Renal pelvis (tissue), 4 donors: ENCODE measurements around the gene BRD4. TPM values are rescaled to one million over a fixed set of nuclear protein-coding genes. Genes with fewer than 3 reads are reported as not detected.
A peak's percentile ranks its signal among the peaks of the same experiment; 100 is the strongest.

Experiments used
- DNase-seq: peaks from one replicate; pipeline ENCODE4 v3.0.0-alpha.2; 2013
- polyA plus RNA-seq, 3 donors: library from polyadenylated mRNA; unstranded; fragments of 120-200 nt; gene quantifications; one replicate each; pipeline ENCODE4 v1.2.1, GENCODE V29; 2013; ENCODE audit not compliant: insufficient read length in 3 of 3

Gene BRD4
- polyA plus RNA-seq, 3 donors = 51.6 to 59.8 (median 58.6) TPM

DNA sequence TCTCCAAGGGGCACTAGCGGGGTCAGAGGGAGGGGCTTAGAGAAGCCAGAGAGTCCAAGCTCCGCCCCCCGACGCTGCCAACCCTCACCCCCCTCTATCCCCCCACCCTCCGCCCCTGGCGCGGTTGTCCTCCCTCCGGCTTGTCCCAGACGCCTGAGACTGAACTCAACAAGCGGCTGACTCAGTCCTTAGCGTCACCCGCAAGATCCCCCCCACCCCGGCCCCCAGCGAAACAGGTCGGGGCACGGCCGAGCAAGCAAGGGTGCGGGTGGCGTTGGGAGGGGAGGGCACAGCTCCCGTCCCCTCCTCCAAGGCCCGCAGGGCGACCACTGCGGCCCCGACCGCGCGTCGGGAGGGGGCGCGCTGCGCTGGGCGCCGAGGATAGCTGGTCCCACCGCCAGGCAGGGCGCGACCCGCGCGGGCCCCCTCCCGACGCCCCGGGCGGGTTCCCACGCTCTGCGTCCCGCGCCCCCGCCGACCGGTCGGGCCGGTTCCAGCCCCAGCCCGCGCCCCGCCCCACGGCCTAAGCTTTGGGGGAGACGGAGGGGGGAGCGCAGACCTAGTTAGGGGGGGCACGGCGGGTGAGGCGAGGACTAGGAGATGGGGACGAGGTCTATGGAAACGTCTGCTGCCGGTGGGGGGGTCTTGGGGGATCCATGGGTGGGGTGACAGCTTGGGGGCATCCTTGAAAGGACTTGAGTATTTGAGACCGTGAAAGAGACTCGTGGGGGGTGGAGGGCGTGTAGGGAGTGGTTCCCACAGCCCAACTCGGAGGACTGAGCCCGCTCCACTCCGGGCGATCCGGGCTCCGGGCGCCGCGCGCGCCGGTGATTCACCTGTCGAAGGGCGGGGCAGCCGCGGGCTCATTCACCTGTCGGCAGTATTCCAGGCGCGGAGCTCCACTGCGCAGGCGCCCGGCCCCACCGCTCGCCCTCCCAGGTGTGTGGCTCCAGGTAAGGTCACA, 136.7 kb downstream of the BRD4 start:
- DNase-seq = peak; percentile 61

- DNase-seq = no peak
These were observed 137.4 kb downstream of the BRD4 start for GRCh38 chr19:15194938-15195337.

DNA sequence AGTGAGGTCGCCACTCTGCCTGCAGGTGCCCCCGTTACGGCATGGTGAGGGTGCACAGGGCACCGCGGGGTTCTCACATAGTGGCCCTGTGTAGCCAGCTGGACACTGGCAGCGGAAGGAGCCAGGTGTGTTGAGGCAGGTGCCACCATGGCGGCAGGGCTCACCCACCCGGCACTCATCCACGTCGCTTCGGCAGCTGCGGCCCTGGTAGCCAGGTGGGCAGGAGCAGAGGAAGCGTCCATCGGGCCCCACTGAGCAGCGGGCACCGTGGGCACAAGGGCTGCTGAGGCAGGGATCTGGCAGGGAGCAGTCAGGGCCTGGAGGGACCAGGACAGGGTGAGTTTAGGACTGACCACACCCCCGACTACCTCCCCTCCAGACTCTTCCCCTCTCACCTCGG, 140.4 kb downstream of the BRD4 start:
- no peak for DNase-seq

GRCh38 chr19:15191514-15191913, 140.8 kb downstream of the BRD4 start:
- no peak for DNase-seq

GRCh38 chr19:15188851-15189250, 143.5 kb downstream of the BRD4 start:
- DNase-seq = no peak

DNA sequence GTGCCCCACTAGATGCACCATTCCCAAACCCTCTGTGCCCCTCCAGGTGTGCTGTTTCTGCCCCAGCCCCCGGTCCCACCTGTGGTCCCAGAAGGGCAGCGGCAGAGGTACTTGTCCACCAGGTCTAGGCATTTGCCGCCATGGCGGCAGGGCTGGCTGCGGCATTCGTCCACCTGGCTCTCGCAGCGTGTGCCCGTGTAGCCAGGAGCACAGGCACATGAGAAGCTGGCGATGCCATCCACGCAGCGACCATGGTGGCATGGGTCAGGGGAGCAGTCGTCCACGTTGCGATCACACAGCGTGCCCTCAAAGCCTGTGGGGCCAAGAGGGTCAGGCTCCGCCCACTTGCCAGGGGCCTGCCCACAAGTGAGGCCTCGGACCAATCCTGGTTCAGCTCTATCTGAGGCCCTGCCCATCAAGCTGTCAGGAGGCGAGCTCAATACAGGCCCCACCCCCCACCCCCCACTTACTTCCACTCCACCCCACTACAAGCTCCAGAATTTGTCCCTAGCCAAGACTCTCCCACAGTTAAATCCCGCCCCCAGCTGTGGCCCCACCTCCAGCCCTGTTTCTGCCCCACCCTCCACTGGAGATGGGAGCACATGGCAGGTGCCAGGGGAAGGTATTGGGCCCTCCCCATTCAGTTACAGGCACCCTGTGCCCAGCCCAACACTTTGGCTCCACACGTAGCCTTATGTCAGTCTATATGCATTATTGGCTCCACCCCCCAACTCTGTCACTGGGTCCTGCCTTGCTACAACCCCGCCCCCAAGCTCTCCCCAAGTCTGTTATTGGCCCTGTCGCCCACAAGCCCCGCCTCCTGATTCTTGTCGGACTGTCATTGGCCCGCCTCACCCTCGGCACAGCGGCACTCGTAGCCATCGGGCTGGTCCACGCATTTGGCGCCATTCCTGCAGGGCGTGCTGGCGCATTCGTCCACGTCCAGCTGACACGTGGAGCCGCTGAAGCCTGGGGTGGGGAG, 145.0 kb downstream of the BRD4 start:
- DNase-seq = no peak

Other genes with a start within 250 kb of the BRD4 start
- 10 to 100 TPM; 15.9 to 25.9 (median 25.3) TPM for gene SYDE1, start 225.1 kb downstream of the BRD4 start, polyA plus RNA-seq
- gene NOTCH3, start 131.5 kb downstream of the BRD4 start, polyA plus RNA-seq = 100 to 1,000 TPM; 106 to 137 (median 135) TPM
- gene EPHX3, start 100.1 kb downstream of the BRD4 start, polyA plus RNA-seq = 1 to 10 TPM; 4.5 to 6.2 (median 5.7) TPM
- gene AKAP8, start 47.2 kb upstream of the BRD4 start, polyA plus RNA-seq = 10 to 100 TPM; 26.6 to 36.3 (median 35.5) TPM
- gene AKAP8L, start 86.4 kb upstream of the BRD4 start, polyA plus RNA-seq = 100 to 1,000 TPM; 102 to 126 (median 109) TPM
- 10 to 100 TPM; 32.6 to 43.1 (median 42.2) TPM for gene WIZ, start 117.4 kb upstream of the BRD4 start, polyA plus RNA-seq
- 1 to 10 TPM; 1.0 to 1.3 (median 1.0) TPM for gene RASAL3, start 132.0 kb upstream of the BRD4 start, polyA plus RNA-seq
- under 1 TPM in 1 of 3 donors, not detected in 2; 0.04 TPM for gene PGLYRP2, start 147.0 kb upstream of the BRD4 start, polyA plus RNA-seq
- gene CYP4F22, start 176.0 kb upstream of the BRD4 start, polyA plus RNA-seq = under 1 TPM; 0.12 to 0.37 (median 0.14) TPM